HepG2 (cell line): ENCODE measurements around the gene VAMP2. TPM values are rescaled to one million over a fixed set of nuclear protein-coding genes. Genes with fewer than 3 reads are reported as not detected.
A peak's percentile ranks its signal among the peaks of the same experiment; 100 is the strongest.

Source experiments
- ARID2 ChIP-seq: sonication (generic); formaldehyde crosslinking; IDR thresholded peaks from 2 replicates; pipeline ENCODE4 v1.8.1; 2022; ENCODE audit warnings: mild to moderate bottlenecking, missing genetic modification reagents, borderline replicate concordance
- CBX5 ChIP-seq: sonication (generic); formaldehyde crosslinking; IDR thresholded peaks from 2 replicates; pipeline ENCODE4 v1.4.0; 2020; ENCODE audit warnings: missing genetic modification reagents, borderline replicate concordance
- DR1 ChIP-seq: sonication (generic); formaldehyde crosslinking; IDR thresholded peaks from 2 replicates; pipeline ENCODE4 v1.8.0; 2021; ENCODE audit warnings: mild to moderate bottlenecking, missing genetic modification reagents, inconsistent platforms
- EED ChIP-seq: sonication (generic); formaldehyde crosslinking; IDR thresholded peaks from 2 replicates; pipeline ENCODE4 v1.5.0; 2020; ENCODE audit warnings: mild to moderate bottlenecking, missing genetic modification reagents
- GZF1 ChIP-seq: sonication (generic); formaldehyde crosslinking; IDR thresholded peaks from 2 replicates; pipeline ENCODE4 v1.5.1; 2020; ENCODE audit warnings: mild to moderate bottlenecking, missing genetic modification reagents
- IKZF1 ChIP-seq: fragments of 450-650 bp; IDR thresholded peaks from 2 replicates; pipeline ENCODE4 v1.7.1; 2016
- PRMT3 ChIP-seq: sonication (generic); formaldehyde crosslinking; IDR thresholded peaks from 2 replicates; pipeline ENCODE4 v1.8.1; 2022; ENCODE audit warnings: low read depth, mild to moderate bottlenecking, moderate library complexity, missing genetic modification reagents, borderline replicate concordance
- SALL1 ChIP-seq: sonication (generic); formaldehyde crosslinking; IDR thresholded peaks from 2 replicates; pipeline ENCODE4 v1.8.0; 2022; ENCODE audit warnings: mild to moderate bottlenecking, missing genetic modification reagents
- SYNCRIP ChIP-seq: fragments of 200-400 bp; formaldehyde crosslinking; IDR thresholded peaks from 2 replicates; pipeline ENCODE4 v1.6.1; 2018; ENCODE audit warnings: mild to moderate bottlenecking, low read depth, low read length; ENCODE audit not compliant: insufficient read depth
- ZNF180 ChIP-seq: sonication (generic); formaldehyde crosslinking; IDR thresholded peaks from 2 replicates; pipeline ENCODE4 v1.4.0; 2020; ENCODE audit warnings: low read depth, missing genetic modification reagents, borderline replicate concordance
- polyA plus RNA-seq, 8 experiments: library from polyadenylated mRNA; depleted of rRNA in 3 of 8; stranded (reverse) in 7 of 8; unstranded in 1 of 8; fragments of >200 nt; fragmentation: Illumina TruSeq in 4 of 8; extraction: Trizol in 4 of 8; gene quantifications; 2 replicates each; pipeline versions ENCODE4 v1.2.1 to v1.2.3, GENCODE V29; 2011 to 2016; ENCODE audit warnings: low read depth in 4 of 8, missing spikeins in 1 of 8, mixed read lengths in 1 of 8; ENCODE audit not compliant: insufficient read depth in 1 of 8
- total RNA-seq, 5 experiments: library from RNA; depleted of rRNA; stranded (reverse); fragments of >200 nt; fragmentation: Illumina TruSeq; extraction: Trizol; gene quantifications; 2 replicates each; pipeline ENCODE4 v1.2.3, GENCODE V29; 2016; ENCODE audit warnings: low read depth in 1 of 5
- TF ChIP-seq, protein P1 (sequence below): IDR thresholded peaks from 2 replicates; pipeline ENCODE4 v1.6.1; 2016; ENCODE audit warnings: missing compliant biosample characterization, missing genetic modification reagents, borderline replicate concordance
- TF ChIP-seq, protein P2 (sequence below): sonication (generic); formaldehyde crosslinking; IDR thresholded peaks from 2 replicates; pipeline ENCODE4 v1.4.0; 2020; ENCODE audit warnings: missing genetic modification reagents, borderline replicate concordance
- TF ChIP-seq, protein P3 (sequence below): sonication (generic); formaldehyde crosslinking; IDR thresholded peaks from 2 replicates; pipeline ENCODE4 v1.4.0; 2020; ENCODE audit warnings: missing genetic modification reagents, borderline replicate concordance
- TF ChIP-seq, protein P4 (sequence below): sonication (generic); formaldehyde crosslinking; IDR thresholded peaks from 2 replicates; pipeline ENCODE4 v1.9.0; 2021; ENCODE audit warnings: mild to moderate bottlenecking, missing genetic modification reagents
- TF ChIP-seq, protein P5 (sequence below): sonication (generic); formaldehyde crosslinking; IDR thresholded peaks from 2 replicates; pipeline ENCODE4 v1.4.0; 2020; ENCODE audit warnings: mild to moderate bottlenecking, missing genetic modification reagents
- TF ChIP-seq, protein P6 (sequence below): sonication (generic); formaldehyde crosslinking; IDR thresholded peaks from 2 replicates; pipeline ENCODE4 v1.8.0; 2023; ENCODE audit warnings: mild to moderate bottlenecking, missing genetic modification reagents

The VAMP2 gene
- total and polyA plus RNA-seq, 2 of the 13 experiments (the other 11 are each of a cell fraction or from before 2014, with no cell fraction given) = 3.9 to 17.2 TPM

DNA sequence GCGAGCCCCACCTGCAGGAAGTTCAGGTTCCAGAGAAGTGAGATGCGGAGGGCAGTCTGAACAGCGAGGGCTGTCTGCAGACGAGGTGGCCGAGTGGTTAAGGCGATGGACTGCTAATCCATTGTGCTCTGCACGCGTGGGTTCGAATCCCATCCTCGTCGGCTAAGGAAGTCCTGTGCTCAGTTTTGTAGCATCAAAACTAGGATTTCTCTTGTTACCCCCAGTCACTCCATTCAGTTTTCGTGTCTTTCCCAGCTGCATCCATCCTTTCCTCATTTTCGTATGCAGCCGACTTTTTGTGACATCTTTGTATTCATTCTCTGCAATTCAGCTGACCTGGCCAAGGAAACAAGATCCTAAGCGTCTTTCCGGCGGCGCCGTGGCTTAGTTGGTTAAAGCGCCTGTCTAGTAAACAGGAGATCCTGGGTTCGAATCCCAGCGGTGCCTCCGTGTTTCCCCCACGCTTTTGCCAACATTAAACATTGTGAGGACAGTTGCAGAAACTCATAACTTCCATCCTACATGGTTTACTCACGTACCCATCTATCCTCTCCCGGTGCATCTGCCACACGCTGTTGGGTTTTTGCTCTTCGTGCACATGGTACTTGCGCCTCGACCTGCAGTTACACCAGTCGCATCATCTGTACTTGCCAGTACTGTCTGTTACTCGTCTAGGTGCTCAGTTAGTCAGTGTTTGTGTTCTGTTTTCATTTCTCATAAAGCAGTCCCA, 24.2 kb upstream of the VAMP2 start (continued):
- TF ChIP-seq IKZF1 (no peak), ZNF180 (CRISPR knock-in tag) (no peak; the same call in 1 of the 2 replicates), GZF1 (CRISPR knock-in tag) (peak; percentile 96), PRMT3 (CRISPR knock-in tag) (no peak; the same call in 1 of the 2 replicates), EED (CRISPR knock-in tag) (no peak), CBX5 (no peak), SALL1 (peak; percentile 45), ARID2 (no peak), SYNCRIP (no peak), DR1 (CRISPR knock-in tag) (no peak; the same call in 1 of the 2 replicates)
- TF ChIP-seq, protein P1, sequence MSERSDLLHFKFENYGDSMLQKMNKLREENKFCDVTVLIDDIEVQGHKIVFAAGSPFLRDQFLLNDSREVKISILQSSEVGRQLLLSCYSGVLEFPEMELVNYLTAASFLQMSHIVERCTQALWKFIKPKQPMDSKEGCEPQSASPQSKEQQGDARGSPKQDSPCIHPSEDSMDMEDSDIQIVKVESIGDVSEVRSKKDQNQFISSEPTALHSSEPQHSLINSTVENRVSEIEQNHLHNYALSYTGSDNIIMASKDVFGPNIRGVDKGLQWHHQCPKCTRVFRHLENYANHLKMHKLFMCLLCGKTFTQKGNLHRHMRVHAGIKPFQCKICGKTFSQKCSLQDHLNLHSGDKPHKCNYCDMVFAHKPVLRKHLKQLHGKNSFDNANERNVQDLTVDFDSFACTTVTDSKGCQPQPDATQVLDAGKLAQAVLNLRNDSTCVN (CRISPR knock-in tag) = no peak; the same call in 1 of the 2 replicates
- TF ChIP-seq, protein P2, sequence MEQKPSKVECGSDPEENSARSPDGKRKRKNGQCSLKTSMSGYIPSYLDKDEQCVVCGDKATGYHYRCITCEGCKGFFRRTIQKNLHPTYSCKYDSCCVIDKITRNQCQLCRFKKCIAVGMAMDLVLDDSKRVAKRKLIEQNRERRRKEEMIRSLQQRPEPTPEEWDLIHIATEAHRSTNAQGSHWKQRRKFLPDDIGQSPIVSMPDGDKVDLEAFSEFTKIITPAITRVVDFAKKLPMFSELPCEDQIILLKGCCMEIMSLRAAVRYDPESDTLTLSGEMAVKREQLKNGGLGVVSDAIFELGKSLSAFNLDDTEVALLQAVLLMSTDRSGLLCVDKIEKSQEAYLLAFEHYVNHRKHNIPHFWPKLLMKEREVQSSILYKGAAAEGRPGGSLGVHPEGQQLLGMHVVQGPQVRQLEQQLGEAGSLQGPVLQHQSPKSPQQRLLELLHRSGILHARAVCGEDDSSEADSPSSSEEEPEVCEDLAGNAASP (CRISPR knock-in tag) = no peak; the same call in 1 of the 2 replicates
- TF ChIP-seq, protein P3, sequence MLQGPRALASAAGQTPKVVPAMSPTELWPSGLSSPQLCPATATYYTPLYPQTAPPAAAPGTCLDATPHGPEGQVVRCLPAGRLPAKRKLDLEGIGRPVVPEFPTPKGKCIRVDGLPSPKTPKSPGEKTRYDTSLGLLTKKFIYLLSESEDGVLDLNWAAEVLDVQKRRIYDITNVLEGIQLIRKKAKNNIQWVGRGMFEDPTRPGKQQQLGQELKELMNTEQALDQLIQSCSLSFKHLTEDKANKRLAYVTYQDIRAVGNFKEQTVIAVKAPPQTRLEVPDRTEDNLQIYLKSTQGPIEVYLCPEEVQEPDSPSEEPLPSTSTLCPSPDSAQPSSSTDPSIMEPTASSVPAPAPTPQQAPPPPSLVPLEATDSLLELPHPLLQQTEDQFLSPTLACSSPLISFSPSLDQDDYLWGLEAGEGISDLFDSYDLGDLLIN (CRISPR knock-in tag) = no peak
- TF ChIP-seq, protein P4, sequence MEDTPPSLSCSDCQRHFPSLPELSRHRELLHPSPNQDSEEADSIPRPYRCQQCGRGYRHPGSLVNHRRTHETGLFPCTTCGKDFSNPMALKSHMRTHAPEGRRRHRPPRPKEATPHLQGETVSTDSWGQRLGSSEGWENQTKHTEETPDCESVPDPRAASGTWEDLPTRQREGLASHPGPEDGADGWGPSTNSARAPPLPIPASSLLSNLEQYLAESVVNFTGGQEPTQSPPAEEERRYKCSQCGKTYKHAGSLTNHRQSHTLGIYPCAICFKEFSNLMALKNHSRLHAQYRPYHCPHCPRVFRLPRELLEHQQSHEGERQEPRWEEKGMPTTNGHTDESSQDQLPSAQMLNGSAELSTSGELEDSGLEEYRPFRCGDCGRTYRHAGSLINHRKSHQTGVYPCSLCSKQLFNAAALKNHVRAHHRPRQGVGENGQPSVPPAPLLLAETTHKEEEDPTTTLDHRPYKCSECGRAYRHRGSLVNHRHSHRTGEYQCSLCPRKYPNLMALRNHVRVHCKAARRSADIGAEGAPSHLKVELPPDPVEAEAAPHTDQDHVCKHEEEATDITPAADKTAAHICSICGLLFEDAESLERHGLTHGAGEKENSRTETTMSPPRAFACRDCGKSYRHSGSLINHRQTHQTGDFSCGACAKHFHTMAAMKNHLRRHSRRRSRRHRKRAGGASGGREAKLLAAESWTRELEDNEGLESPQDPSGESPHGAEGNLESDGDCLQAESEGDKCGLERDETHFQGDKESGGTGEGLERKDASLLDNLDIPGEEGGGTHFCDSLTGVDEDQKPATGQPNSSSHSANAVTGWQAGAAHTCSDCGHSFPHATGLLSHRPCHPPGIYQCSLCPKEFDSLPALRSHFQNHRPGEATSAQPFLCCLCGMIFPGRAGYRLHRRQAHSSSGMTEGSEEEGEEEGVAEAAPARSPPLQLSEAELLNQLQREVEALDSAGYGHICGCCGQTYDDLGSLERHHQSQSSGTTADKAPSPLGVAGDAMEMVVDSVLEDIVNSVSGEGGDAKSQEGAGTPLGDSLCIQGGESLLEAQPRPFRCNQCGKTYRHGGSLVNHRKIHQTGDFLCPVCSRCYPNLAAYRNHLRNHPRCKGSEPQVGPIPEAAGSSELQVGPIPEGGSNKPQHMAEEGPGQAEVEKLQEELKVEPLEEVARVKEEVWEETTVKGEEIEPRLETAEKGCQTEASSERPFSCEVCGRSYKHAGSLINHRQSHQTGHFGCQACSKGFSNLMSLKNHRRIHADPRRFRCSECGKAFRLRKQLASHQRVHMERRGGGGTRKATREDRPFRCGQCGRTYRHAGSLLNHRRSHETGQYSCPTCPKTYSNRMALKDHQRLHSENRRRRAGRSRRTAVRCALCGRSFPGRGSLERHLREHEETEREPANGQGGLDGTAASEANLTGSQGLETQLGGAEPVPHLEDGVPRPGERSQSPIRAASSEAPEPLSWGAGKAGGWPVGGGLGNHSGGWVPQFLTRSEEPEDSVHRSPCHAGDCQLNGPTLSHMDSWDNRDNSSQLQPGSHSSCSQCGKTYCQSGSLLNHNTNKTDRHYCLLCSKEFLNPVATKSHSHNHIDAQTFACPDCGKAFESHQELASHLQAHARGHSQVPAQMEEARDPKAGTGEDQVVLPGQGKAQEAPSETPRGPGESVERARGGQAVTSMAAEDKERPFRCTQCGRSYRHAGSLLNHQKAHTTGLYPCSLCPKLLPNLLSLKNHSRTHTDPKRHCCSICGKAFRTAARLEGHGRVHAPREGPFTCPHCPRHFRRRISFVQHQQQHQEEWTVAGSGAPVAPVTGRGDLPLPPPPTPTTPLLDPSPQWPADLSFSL (CRISPR knock-in tag) = no peak
- TF ChIP-seq, protein P5, sequence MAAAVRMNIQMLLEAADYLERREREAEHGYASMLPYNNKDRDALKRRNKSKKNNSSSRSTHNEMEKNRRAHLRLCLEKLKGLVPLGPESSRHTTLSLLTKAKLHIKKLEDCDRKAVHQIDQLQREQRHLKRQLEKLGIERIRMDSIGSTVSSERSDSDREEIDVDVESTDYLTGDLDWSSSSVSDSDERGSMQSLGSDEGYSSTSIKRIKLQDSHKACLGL (CRISPR knock-in tag) = peak; percentile 16; the same call in 1 of the 2 replicates
- TF ChIP-seq, protein P6, sequence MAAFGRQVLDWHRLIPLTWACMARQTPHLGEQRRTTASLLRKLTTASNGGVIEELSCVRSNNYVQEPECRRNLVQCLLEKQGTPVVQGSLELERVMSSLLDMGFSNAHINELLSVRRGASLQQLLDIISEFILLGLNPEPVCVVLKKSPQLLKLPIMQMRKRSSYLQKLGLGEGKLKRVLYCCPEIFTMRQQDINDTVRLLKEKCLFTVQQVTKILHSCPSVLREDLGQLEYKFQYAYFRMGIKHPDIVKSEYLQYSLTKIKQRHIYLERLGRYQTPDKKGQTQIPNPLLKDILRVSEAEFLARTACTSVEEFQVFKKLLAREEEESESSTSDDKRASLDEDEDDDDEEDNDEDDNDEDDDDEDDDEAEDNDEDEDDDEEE (CRISPR knock-in tag) = peak; percentile 3; the same call in 1 of the 2 replicates
